ENCODE data around the gene PDE1A.

The PDE1A gene

GRCh38 chr2:182377467-182377866 lies 49.4 kb downstream of the PDE1A start:
- H3F3A ChIP-seq (ENCODE audit: low read depth): no peaks in the 10 kb centered on the region
- no peak overlapping the region for H3K9ac ChIP-seq (ENCODE audit: low read depth, low read length, poor library complexity, severe bottlenecking)
- no peaks in the 10 kb centered on the region for H3K36me3 ChIP-seq (ENCODE audit: insufficient read depth, low read length)
- H3K4me1 ChIP-seq (ENCODE audit: insufficient read depth, low read length, poor library complexity, severe bottlenecking): no peaks in the 10 kb centered on the region
- no peaks in the 10 kb centered on the region for H4K20me1 ChIP-seq (ENCODE audit: insufficient read depth, low read length, poor library complexity, severe bottlenecking)
- H2AFZ ChIP-seq (ENCODE audit: low read length): no peak overlapping the region
- H3K4me2 ChIP-seq (ENCODE audit: low read depth, low read length, poor library complexity, severe bottlenecking): no peak overlapping the region
- peaks cover 4% of the 10 kb centered on the region; the same call in 1 of the 2 replicates for H3K9me3 ChIP-seq (ENCODE audit: insufficient read depth, low read depth, low read length)
- no peak overlapping the region for H3K4me3 ChIP-seq (ENCODE audit: low read length, poor library complexity, severe bottlenecking)
- no peaks in the 10 kb centered on the region for H3K79me2 ChIP-seq (ENCODE audit: insufficient read depth, low read length)
- no peaks in the 10 kb centered on the region for H3K9me2 ChIP-seq (replicated peaks; ENCODE audit: low read depth, low read length)
- no peak for TF ChIP-seq CTCF (conservative IDR thresholded peaks at IDR 0.05; ENCODE audit: low read length)
- TF ChIP-seq EZH2phosphoT487 (IDR thresholded peaks at IDR 0.05; ENCODE audit: borderline replicate concordance): no peak
- no peaks in the 10 kb centered on the region for H3K27me3 ChIP-seq (ENCODE audit: insufficient read depth, low read length, poor library complexity, severe bottlenecking)

GRCh38 chr2:182375862-182376261 lies 51.0 kb downstream of the PDE1A start:
- no peaks in the 10 kb centered on the region for H3K27me3 ChIP-seq (ENCODE audit: insufficient read depth, low read length, poor library complexity, severe bottlenecking)
- no peaks in the 10 kb centered on the region for H3K79me2 ChIP-seq (ENCODE audit: insufficient read depth, low read length)
- no peak overlapping the region for H3K4me2 ChIP-seq (ENCODE audit: low read depth, low read length, poor library complexity, severe bottlenecking)
- H3K9me2 ChIP-seq (replicated peaks; ENCODE audit: low read depth, low read length): no peaks in the 10 kb centered on the region
- TF ChIP-seq EZH2phosphoT487 (IDR thresholded peaks at IDR 0.05; ENCODE audit: borderline replicate concordance) (no peak), CTCF (conservative IDR thresholded peaks at IDR 0.05; ENCODE audit: low read length) (no peak)
- H3K4me3 ChIP-seq (ENCODE audit: low read length, poor library complexity, severe bottlenecking): no peak overlapping the region
- no peaks in the 10 kb centered on the region for H3F3A ChIP-seq (ENCODE audit: low read depth)
- no peak overlapping the region for H3K9ac ChIP-seq (ENCODE audit: low read depth, low read length, poor library complexity, severe bottlenecking)
- no peaks in the 10 kb centered on the region for H4K20me1 ChIP-seq (ENCODE audit: insufficient read depth, low read length, poor library complexity, severe bottlenecking)
- H3K4me1 ChIP-seq (ENCODE audit: insufficient read depth, low read length, poor library complexity, severe bottlenecking): no peaks in the 10 kb centered on the region
- no peaks in the 10 kb centered on the region for H3K36me3 ChIP-seq (ENCODE audit: insufficient read depth, low read length)
- peaks cover 4% of the 10 kb centered on the region; the same call in 1 of the 2 replicates for H3K9me3 ChIP-seq (ENCODE audit: insufficient read depth, low read depth, low read length)
- no peak overlapping the region for H2AFZ ChIP-seq (ENCODE audit: low read length)

DNA sequence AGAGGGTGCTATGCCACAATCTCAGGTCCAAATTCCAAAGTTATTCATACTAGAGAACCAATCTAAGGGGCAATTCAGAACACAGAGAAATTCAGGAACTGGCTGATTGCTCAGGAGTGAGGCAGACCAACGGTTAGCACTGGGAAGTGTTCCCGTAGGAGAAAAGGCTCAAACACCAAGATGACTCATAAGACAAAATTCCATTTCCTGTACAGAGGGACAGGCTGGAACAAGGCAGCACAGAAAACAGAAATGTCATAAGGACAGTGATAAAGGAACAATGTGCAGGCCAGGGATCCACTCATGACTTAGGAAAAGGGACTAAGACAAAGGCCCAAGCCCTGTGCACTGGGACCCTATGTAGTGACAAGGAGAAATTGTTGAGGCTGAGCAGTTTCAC lies 54.2 kb downstream of the PDE1A start:
- H4K20me1 ChIP-seq (ENCODE audit: insufficient read depth, low read length, poor library complexity, severe bottlenecking): no peaks in the 10 kb centered on the region
- no peaks in the 10 kb centered on the region for H3K27me3 ChIP-seq (ENCODE audit: insufficient read depth, low read length, poor library complexity, severe bottlenecking)
- no peaks in the 10 kb centered on the region for H3K36me3 ChIP-seq (ENCODE audit: insufficient read depth, low read length)
- H3F3A ChIP-seq (ENCODE audit: low read depth): no peaks in the 10 kb centered on the region
- no peaks in the 10 kb centered on the region for H3K9me2 ChIP-seq (replicated peaks; ENCODE audit: low read depth, low read length)
- H3K4me3 ChIP-seq (ENCODE audit: low read length, poor library complexity, severe bottlenecking): no peak overlapping the region
- H3K4me2 ChIP-seq (ENCODE audit: low read depth, low read length, poor library complexity, severe bottlenecking): no peak overlapping the region
- no peak overlapping the region for H2AFZ ChIP-seq (ENCODE audit: low read length)
- peaks cover 4% of the 10 kb centered on the region; the same call in 1 of the 2 replicates for H3K9me3 ChIP-seq (ENCODE audit: insufficient read depth, low read depth, low read length)
- H3K79me2 ChIP-seq (ENCODE audit: insufficient read depth, low read length): no peaks in the 10 kb centered on the region
- no peaks in the 10 kb centered on the region for H3K4me1 ChIP-seq (ENCODE audit: insufficient read depth, low read length, poor library complexity, severe bottlenecking)
- H3K9ac ChIP-seq (ENCODE audit: low read depth, low read length, poor library complexity, severe bottlenecking): no peak overlapping the region
- TF ChIP-seq EZH2phosphoT487 (IDR thresholded peaks at IDR 0.05; ENCODE audit: borderline replicate concordance) (no peak), CTCF (conservative IDR thresholded peaks at IDR 0.05; ENCODE audit: low read length) (no peak)

Measured in Loucy (cell line).